A673 (cell line): ENCODE measurements around the gene LPO. TPM values are rescaled to one million over a fixed set of nuclear protein-coding genes. Genes with fewer than 3 reads are reported as not detected.

Source experiments
- BruUV-seq: library from RNA; stranded (reverse); fragments of 400-500 nt; replicated peaks from 2 replicates; lab custom pipeline; 2021; lab: Mats Ljungman, UMichigan
- CTCF ChIA-PET: fragments of 300-600 bp; sonication (Branson Sonifier 250); formaldehyde crosslinking; loops from one replicate; lab custom pipeline; 2022; ENCODE audit warnings: antibody characterized with exemption; lab: Charles Lee
- POLR2A ChIA-PET: fragments of 300-600 bp; sonication (Branson Sonifier 250); formaldehyde crosslinking; loops from one replicate; lab custom pipeline; 2022; ENCODE audit warnings: antibody characterized with exemption; ENCODE audit not compliant: low non-redundant PET; lab: Charles Lee
- DNase-seq: peaks from one replicate; pipeline ENCODE4 v3.0.0-alpha.2; 2015; ENCODE audit warnings: low spot score
- H3K27ac ChIP-seq: fragments of 200-600 bp; sonication (generic); 2 replicates; pipeline ENCODE4 v1.5.1; 2016; ENCODE audit warnings: mixed run types, low read depth, mild to moderate bottlenecking, mixed read lengths, antibody characterized with exemption, low read length; ENCODE audit not compliant: poor library complexity, severe bottlenecking
- H3K27me3 ChIP-seq: fragments of 200-600 bp; sonication (generic); replicated peaks from 2 replicates; pipeline ENCODE4 v1.6.1; 2017; ENCODE audit warnings: mixed run types, low read depth, mild to moderate bottlenecking, mixed read lengths, antibody characterized with exemption, low read length; ENCODE audit not compliant: insufficient read depth, poor library complexity
- H3K36me3 ChIP-seq: fragments of 200-600 bp; sonication (generic); 2 replicates; pipeline ENCODE4 v1.6.1; 2016; ENCODE audit warnings: mixed run types, mild to moderate bottlenecking, mixed read lengths, antibody characterized with exemption, low read length; ENCODE audit not compliant: insufficient read depth, poor library complexity, severe bottlenecking
- H3K4me1 ChIP-seq: fragments of 200-600 bp; sonication (generic); 2 replicates; pipeline ENCODE4 v1.6.1; 2017; ENCODE audit warnings: mixed run types, mild to moderate bottlenecking, mixed read lengths, antibody characterized with exemption, low read length; ENCODE audit not compliant: insufficient read depth, poor library complexity, severe bottlenecking
- H3K4me3 ChIP-seq: fragments of 200-600 bp; sonication (generic); 2 replicates; pipeline ENCODE4 v1.5.1; 2016; ENCODE audit warnings: low read depth, mixed run types, mild to moderate bottlenecking, mixed read lengths, low read length; ENCODE audit not compliant: poor library complexity, severe bottlenecking
- H3K9me3 ChIP-seq: fragments of 200-600 bp; sonication (generic); 2 replicates; pipeline ENCODE4 v1.6.1; 2016; ENCODE audit warnings: mixed run types, low read depth, mild to moderate bottlenecking, mixed read lengths, antibody characterized with exemption, low read length; ENCODE audit not compliant: poor library complexity, severe bottlenecking
- CTCF ChIP-seq: fragments of 300-800, 200-600 bp; sonication (generic); conservative IDR thresholded peaks from 2 replicates; pipeline ENCODE4 v1.5.1; 2017; ENCODE audit warnings: low read depth, mild to moderate bottlenecking, antibody characterized with exemption, low read length, moderate library complexity, mixed read lengths
- EZH2 ChIP-seq: fragments of 200-600 bp; sonication (generic); IDR thresholded peaks from 2 replicates; pipeline ENCODE4 v1.6.1; 2017; ENCODE audit warnings: borderline replicate concordance, low read depth, mild to moderate bottlenecking, mixed read lengths, antibody characterized with exemption, low read length; ENCODE audit not compliant: poor library complexity, severe bottlenecking
- intact Hi-C: fragments of 100-400 bp; cut with micrococcal nuclease; formaldehyde crosslinking; loops from one replicate; pipeline ENCODE4 v1.10.0; 2022; ENCODE audit not compliant: unreplicated experiment
- total RNA-seq: library from RNA; stranded (reverse); gene quantifications from 2 replicates; pipeline ENCODE4 v1.2.3, GENCODE V29; 2021

Gene LPO
- total RNA-seq, 1 experiment from 2014 or later: 0.34 TPM

DNA sequence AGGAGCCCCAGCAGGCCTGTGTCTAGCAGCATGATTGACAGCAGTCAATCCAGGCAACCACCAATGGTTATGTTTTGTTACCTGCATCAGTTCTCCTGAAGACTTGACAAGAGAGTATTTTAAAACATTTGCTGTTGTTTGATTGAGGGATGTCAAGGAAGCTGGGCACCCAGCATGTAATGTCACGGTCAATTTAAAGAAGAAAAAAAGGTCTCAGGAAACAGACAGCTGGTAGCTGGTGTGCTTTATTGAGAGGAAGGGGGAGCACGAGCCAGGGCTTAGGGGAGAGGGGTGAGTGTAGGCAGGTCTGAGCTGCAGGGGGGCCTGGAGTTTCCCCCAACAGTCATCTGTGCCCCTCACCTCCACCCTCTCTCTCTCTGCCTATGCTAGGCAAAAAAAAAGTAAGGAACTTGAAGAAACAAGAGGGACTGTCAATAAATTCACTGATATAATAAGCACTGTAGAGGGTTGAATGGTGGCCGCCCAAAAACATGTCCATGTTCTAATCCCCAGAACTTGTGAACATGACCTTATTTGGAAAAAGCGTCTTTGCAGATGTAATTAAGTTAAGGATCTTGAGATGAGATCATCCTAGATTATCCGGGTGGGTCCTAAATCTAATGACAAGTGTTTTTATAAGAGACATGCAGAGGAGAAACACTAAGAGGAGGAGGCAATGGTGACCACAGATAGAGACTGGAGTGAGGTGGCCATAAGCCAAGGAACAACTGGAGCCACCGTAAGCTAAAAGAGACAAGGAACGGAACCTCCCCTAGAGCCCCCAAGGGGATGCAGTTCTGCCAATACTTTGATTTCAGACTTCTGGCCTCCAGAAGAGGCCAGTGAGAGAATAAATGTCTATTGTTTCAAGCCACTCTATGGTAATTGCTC is 75.7 kb downstream of the LPO start:
- no peak for TF ChIP-seq EZH2
- no peak for TF ChIP-seq CTCF
- peaks cover 15% of the 10 kb centered on the region for H3K4me1 ChIP-seq
- no peaks in the 10 kb centered on the region for H3K9me3 ChIP-seq
- no peak overlapping the region for H3K4me3 ChIP-seq
- H3K27ac ChIP-seq: peak overlapping the region; percentile 4
- POLR2A ChIA-PET: interaction anchor here (0.7 kb wide), 1 partner anchor 31 kb away, joined by 3 read pairs; no protein-coding TSS in a partner anchor
- intact Hi-C loops: no loop called here
- no TSS peak for BruUV-seq
- H3K36me3 ChIP-seq: no peaks in the 10 kb centered on the region
- DNase-seq: peak; percentile 70
- CTCF ChIA-PET: interaction anchor here (0.6 to 1.3 kb wide), 2 partner anchors 10 to 54 kb away, joined by 3 read pairs; no protein-coding TSS in a partner anchor
- H3K27me3 ChIP-seq: no peaks in the 10 kb centered on the region

DNA sequence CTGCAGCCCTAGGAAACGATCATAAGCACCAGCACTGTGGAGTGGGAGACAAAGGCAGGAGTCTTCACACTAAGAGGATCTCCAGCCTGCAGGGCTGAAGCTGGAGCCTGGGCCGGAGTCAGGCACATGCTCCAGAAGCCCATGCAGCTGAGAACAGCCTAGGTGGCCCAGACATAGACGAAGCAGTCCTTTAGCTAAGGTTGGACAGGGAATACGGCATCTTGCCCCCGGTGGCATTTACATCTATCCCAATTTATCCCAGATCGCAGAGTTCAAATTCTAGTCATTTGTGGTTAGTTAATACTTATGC is 76.3 kb downstream of the LPO start:
- Histone ChIP-seq H3K9me3 (no peaks in the 10 kb centered on the region), H3K36me3 (no peaks in the 10 kb centered on the region), H3K4me3 (no peak overlapping the region), H3K4me1 (peaks cover 15% of the 10 kb centered on the region), H3K27ac (peak overlapping the region; percentile 4), H3K27me3 (no peaks in the 10 kb centered on the region)
- ChIA-PET CTCF (interaction anchor here (1.3 kb wide), 1 partner anchor 11 kb away, joined by 3 read pairs; no protein-coding TSS in a partner anchor), POLR2A (interaction anchor here (0.7 kb wide), 1 partner anchor 31 kb away, joined by 3 read pairs; no protein-coding TSS in a partner anchor)
- DNase-seq: no peak
- no peak for TF ChIP-seq EZH2
- no peak for TF ChIP-seq CTCF
- intact Hi-C loops: loop anchor here (5.0 kb wide), 1 partner anchor 133 kb away; no protein-coding TSS in a partner anchor
- BruUV-seq: no TSS peak

DNA sequence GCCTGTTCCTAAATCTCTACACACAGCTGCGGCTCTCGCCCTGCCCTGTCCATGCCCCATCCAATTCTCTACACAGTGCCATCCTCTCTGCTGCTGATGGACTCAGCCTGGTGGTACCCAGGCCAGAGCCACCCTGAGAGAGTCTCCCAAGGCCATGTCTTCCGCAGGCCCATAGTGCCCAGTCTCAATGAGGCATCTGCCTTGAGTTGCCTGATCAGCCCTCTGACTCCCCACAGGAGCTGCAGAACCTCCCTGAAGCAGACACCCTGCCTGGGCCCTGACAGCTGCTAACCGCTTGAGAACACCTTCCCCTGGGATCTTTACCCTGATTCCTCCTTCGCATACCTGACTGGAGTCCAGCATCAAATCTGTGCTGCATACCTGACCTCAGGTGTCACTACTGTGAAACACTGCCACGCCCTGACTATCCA is 76.9 kb downstream of the LPO start:
- H3K4me1 ChIP-seq: peaks cover 15% of the 10 kb centered on the region
- intact Hi-C loops: loop anchor here (5.0 kb wide), 1 partner anchor 132 kb away; no protein-coding TSS in a partner anchor
- TF ChIP-seq CTCF (no peak), EZH2 (no peak)
- POLR2A ChIA-PET: no interaction called here
- no TSS peak for BruUV-seq
- H3K9me3 ChIP-seq: no peaks in the 10 kb centered on the region
- H3K27me3 ChIP-seq: no peaks in the 10 kb centered on the region
- no peaks in the 10 kb centered on the region for H3K36me3 ChIP-seq
- no peak for DNase-seq
- CTCF ChIA-PET: interaction anchor here (0.5 to 1.3 kb wide), 2 partner anchors 11 to 36 kb away, joined by 3 to 7 read pairs; no protein-coding TSS in a partner anchor
- H3K27ac ChIP-seq: no peak overlapping the region
- H3K4me3 ChIP-seq: no peak overlapping the region
